ENCODE results near the gene CCDC61.

The CCDC61 gene

DNA sequence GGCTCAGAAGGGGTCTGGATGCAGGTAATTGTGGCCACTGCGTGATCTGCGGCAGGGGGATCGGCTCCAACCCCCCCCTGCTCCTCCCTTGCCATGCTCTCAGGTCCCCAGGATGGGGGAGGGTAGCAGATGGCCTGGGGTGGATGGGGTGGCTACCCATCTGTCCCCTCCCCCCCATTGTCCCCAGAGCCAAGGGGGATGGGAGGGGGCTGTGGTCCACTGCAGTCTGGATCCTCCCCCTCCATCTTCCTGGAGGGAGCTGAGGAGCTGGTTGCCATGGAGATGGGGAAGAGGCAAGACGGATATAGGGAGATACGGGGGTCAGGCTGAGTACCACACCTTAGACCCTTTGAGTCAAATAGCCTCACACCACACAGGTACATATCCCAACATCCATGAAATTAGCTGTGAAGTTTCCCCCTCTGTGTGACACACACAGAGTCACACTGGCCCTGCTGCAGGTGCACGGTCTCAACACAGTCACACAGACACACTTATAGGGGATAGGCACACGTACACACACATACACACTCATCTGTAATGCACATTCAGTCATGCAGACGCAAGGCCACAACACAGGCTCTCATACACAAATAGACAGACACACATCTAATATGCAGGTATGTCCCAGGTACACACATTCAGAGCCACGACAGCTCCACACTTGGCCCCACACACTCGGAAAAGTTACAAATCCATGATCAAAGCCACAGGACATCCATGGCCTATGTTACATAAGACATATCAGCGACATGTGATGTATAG is 19.8 kb upstream of the CCDC61 start:
- no peak for DNase-seq

DNA sequence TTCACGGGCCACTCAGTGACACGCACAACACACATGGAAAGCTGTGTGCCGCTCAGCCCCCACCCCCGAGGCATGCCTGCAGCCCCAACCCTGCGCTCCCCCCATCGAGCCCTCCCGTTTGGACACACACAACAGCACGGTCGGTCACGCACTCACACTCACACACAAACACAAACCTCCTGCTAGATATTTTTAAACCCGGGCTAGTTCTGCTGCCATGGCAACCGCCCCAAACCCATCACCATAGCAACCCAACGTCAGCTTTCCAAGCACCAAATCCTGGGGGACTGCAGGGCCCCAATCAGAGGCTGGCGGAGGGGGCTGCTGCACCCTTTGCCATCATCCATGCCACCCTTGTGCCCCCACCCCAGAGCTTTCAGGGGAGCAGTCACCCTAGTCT is 19.1 kb upstream of the CCDC61 start:
- DNase-seq = peak; percentile 74

DNA sequence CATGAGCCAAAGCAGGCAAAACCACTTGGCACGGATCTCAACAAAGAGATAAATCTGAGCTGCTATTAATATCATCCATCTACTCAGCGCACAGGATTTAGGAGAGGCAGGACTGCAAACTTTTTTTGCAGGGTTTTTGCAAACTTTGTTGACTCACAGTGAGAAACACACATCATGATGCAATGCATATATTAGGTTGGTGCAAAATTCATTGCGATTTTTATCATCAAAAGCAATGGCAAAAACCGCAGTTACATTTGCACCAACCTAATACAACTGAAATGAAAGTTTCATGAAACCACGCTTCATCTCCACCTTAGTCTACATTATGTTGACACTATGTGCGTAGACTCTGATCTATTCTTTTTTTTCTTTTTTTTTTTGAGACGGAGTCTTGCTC is 17.1 kb upstream of the CCDC61 start:
- no peak for DNase-seq

DNA sequence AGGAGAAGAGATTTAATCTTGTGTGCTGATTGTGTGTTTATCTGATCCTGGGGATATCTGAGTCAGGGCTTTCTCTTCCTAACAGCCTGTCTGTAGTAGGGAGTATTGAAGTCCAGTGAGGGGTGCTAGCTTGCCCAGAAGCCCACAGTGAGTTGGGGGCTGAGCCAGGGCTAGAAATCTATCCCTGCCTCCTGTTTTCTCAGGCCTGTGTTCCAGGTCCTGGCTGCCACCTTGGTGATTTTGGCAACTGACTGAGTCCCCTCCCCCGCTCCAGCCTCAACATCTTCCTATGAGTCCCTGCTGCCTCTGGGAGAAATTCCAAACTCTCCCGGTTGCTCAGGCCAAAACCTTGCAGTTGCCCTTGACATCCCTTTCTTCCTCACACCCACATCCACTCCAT is 13.9 kb upstream of the CCDC61 start:
- no peak for DNase-seq

DNA sequence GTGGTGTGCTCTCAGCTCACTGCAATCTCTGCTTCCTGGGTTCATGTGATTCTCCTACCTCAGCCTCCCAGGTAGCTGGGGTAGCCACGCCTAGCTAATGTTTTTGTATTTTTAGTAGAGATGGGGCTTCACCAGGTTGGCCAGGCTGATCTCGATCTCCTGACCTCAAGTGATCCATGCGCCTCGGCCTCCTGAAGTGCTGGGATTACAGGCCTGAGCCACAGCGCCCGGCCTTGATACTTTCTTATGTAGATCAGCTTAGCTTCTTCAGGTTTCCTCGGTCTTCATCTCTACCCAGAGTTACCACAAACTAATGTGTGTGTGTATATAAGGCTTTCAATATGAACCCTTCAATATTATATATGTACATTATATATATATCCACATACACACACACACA is 9.9 kb upstream of the CCDC61 start:
- no peak for DNase-seq

DNA sequence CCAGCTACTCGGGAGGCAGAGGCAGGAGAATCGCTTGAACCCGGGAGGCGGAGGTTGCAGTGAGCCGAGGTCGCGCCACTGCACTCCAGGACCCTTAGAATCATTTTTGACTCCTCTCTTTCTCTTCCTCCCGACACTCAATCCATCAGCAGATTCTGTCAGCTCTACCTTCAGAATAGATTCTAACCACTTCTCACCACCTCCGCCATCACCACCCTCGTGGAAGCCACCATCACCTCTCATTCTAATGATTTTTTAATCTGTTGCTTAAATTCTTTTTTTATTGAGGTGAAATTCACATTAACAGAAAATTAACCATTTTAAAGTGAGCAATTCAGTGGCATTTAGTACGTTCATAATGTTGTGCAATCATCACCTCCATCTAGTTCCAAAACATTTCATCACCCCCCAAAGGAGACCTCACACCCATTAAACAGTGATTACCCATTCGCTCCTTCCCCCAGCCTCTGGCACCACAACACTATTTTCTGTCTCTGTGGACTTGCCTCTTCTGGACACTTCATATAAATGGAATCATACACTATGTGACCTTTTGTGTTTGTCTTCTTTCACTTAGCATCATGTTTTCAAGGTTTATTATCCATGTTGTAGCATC is 5.0 kb upstream of the CCDC61 start:
- no peak for DNase-seq

DNA sequence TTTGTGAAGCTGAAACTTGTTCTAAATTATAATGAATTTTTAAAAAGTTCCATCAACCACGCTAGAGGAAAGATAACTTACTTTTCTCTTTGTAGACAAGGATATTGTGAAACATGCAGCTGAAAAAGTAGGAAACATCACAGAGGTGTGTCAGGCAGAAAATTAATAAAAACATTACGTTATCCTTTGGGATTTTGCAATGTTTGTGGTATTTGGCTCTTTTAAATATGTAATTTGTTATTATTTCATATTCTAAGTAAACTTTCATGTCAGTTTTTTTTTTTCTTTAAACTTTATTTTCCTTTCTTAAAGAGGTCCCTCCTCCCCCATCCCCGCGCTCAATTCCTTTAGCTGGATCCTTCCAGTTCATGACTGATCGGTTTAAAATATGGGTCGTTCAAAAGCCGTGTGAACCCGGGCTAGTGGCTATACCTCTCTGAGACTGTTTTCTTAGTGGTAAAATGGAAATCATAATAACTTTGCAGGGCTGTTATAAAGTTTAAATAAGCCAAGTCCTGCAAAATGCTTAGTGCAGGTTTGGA is 740 bp upstream of the CCDC61 start:
- DNase-seq = no peak

DNA sequence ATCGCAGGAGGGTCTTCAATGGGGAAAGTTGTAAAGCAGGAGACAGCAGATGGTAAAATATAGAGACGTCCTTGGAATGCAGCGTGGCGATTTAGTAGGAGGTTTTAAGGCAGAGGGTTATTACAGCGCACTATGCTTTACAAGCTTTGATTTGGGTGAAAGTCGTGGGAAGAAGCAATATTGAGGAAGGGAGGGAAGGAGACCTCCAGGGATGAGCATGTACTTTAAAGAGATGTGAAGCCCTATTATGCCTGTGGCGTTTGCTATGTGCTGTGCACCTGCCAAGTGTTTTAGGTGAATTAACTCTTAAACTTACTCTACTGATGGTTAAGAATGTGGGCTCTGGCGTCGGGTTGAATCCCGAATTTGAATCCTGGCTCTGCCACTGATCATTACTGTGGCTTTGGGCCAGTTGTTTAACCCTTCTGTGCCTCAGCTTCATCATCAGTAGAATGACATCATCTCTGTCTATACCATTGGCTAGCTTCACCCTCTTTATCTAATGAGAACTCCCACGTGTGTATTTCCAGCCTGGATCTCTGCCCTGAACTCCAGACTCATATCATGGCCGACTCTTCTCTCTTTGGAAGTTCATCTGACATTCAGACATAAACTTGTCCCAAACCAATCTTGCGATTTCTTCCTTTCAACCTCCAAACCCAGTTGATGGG is 583 bp downstream of the CCDC61 start:
- DNase-seq = no peak

DNA sequence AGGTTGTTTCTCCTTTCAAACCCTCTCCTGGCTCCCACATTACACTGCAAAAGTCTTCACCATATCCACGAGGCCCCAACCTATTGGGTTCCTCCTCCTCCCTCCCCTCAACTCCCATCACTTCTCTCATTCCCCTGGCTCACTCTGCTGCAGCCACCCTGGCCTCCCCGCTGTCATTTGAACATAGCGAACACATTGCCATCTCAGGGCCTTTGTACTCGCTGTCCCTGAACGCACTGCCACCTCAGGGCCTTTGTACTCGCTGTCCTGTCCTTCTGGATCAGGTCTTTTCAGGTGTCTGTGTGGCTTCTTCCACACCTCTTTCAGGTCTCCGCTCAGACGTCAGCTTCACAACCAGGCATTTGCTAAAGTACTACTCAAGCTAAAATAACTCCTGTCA is 1.7 kb downstream of the CCDC61 start:
- DNase-seq = no peak

DNA sequence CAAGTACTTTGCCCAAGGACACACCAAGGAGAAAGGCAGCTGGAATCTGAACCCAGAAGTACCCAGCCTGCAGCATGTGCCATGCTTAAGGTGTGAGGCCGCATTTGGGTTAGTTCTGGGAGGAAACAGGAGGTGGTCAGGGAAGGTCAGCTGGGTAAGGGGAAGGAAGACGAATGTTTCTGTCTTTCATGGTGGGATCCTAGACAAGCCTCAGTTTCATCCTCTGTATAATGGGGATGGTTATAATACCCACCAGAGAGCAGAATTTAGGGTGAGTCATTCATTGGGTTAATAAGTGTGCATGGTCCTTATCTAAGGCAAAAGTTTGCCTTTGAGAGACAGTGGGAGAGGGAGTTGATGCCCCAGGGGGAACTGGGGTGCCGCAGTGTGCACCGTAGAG is 3.6 kb downstream of the CCDC61 start:
- DNase-seq = no peak

DNA sequence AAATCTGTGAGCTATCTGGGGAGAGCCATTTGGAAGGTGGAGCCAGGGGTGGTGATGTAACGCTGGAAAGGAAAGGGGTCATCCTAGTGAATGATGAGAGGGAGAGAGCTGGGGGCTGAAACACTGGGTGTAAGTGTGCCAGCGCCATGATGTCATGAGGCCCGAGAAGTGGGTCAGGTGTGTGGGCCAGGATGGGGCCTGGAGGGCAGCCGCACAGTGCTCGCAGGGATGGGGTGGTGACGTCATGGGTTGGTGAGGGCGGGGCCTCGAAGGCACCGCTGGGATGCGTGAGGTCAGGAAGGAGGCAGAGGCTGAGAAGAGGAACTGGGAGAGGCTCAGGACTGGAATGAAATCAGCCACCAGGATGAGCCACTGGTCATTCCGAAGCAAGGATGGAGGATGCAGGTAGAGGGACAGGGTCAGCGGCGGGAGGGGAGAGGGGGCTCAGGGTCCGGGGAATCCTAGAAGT is 4.4 kb downstream of the CCDC61 start:
- no peak for DNase-seq

DNA sequence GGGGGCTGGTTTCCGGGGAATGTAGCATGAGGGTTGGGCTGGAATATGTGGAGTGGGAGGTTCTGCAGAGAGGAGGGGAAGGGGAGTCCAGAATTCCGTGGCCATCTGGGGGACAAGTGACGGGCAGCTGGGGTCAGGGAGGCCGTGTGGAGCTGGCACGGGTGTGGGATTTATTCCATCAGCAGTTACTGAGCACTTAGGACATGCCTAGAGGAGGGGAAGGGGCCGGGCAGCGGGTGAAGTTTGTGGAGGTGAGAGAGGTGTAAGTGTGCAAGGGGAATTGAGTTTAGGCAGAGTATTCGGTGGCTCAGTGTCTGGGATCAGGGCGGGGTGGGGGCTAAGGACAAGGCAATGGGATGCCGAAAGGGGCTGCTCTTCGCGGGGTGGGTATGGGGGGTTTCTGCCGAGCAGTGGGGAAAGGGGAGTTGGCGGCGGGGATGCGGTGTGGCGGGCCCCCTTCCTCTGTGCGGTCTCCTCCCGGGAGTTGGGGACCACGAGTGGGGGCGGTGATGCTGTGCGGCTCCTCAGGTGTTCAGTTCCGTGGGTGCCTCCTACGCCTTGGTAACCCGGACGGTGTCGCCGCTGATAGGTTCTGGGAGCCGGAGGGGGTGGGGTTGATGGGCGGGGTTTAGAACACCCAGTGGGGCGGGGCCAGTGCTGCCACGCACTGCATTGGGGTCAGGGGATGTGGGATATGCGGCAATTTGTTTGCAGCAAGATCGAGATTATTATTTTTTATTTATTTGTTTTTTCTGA is 5.4 kb downstream of the CCDC61 start:
- DNase-seq = peak; percentile 70

DNA sequence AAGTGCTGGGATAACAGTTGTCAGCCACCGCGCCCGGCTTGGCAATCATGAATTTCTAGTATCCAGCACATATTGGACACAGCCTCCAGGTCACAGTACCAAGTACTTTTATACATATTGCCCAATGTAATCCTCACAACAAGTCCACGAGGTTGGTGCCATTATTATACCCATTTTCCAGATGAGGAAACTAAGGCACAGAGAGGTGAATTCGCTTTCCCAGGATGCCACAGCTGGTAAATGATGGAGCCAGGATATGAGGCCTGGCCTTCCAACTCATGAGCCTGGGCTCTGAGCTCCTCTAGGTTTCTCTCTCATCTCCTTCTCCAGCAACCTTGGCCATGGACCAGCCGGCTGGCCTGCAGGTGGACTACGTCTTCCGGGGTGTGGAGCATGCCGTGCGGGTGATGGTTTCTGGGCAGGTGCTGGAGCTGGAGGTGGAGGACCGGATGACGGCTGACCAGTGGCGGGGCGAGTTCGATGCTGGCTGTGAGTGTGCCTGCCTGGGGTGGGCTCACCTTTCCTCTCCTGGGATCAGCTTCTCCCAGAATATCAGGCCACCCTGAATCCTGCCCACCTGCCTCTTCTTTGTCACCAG is 7.5 kb downstream of the CCDC61 start:
- DNase-seq = no peak

DNA sequence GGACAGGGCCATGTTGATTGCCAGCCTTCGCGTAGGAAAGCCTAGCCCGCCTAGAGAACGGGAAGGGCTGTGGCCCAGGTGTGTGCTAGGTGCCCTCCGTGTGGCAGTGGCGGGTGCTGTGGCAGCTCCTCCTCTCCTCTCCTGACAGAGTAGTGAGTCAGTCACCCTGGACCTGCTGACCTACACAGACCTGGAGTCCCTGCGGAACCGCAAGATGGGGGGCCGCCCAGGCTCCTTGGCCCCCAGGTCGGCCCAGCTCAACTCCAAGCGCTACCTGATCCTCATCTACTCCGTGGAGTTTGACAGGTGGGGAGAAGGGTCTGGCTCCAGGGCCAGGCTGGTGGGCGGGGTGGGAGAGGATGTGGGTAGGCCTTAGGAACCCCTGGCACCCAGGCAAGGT is 11.1 kb downstream of the CCDC61 start:
- no peak for DNase-seq

DNA sequence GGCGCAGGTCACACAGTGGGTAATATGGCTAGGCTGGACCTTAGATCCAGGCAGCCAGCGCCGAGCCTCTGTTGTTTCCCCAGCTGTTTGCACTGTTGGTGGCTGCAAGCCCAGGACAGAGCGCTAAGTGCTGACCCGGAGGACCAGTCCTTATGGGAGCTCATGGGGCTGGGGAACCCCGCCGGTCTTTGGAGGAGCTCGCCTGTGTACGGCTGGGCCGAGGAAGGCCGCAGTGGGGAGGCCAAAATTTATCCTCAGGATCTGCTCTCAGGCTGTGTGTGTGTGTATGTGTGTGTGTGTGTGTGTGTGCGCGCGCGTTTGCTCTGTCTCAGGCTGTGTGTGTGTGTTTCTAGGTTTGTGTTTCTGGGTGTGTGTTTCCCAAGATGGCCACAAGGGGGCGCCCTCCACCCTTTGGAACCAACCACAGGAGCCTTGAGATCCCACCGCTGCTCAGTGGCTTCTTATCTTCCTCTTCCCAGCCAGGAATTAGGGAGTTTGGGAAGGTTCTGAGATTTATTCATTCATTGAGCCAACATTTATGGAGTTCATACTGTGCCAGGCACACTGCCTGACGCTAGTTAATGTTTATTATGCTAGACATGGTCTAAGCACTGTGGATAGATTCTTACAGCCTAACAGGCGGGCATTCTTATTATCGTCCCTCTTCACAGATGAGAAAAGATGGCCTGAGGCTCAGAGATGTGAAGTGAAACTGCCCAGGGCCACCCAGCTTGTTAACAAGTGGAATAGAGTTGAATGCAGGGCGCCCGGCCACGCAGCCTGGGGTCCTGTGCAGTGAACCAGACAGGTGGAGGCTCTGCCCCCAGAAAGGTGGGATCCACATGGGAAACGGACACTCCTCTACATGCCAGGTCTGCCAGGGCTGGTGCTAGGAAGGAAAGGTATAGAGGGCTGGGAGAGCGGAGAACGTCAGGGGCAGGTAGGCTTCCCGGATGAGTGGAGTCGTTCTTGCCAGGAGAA is 14.6 kb downstream of the CCDC61 start:
- no peak for DNase-seq

DNA sequence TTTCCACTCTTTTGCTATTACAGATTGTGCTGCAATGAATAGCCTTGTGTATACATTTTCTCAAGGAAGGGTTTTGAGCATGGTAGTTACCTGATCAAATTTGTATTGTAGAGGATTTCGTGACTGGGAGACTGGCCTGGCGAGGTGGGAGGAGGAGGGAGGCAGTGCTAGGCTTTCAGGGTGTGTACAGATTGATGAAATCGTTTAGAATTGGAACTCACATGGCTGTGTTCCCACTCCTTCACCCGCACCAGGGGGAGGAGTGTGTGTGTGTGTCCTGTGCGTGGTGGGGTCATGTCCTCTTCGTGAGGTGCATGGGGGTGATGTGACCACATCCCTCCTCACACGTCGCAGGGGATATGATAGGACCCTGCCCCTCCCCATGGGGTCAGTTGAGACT is 19.3 kb downstream of the CCDC61 start:
- DNase-seq = no peak

DNA sequence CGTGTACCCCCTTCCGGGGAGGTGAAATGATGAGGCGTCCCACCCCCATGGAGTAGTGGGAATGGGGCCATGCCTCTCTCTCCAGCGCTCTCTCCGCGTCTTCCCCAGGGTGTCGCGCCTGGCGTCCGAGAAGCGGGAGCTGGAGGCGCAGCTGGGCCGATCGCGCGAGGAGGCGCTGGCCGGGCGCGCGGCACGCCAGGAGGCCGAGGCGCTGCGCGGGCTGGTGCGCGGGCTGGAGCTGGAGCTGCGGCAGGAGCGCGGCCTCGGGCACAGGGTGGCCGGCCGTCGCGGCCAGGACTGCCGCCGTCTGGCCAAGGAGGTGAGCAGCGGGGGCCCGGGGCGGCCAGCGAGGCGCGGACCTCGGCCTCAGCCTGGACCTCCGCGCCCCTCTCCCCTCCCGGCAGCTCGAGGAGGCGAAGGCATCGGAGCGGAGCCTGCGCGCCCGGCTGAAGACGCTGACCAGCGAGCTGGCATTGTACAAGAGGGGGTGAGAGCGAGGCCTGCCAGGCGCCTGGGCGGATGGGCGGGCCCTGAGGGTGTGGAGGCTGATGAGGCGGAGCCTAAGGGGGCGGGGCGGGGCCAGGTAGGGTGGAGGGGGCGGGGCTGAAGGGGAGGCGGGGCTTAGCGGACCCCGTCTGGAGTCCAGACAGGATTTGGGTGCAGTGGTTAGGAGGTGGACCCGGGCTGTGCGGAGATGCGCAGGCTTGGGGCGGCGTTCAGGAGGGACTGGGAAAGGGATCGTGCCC is 19.8 kb downstream of the CCDC61 start:
- peak; percentile 76 for DNase-seq

DNA sequence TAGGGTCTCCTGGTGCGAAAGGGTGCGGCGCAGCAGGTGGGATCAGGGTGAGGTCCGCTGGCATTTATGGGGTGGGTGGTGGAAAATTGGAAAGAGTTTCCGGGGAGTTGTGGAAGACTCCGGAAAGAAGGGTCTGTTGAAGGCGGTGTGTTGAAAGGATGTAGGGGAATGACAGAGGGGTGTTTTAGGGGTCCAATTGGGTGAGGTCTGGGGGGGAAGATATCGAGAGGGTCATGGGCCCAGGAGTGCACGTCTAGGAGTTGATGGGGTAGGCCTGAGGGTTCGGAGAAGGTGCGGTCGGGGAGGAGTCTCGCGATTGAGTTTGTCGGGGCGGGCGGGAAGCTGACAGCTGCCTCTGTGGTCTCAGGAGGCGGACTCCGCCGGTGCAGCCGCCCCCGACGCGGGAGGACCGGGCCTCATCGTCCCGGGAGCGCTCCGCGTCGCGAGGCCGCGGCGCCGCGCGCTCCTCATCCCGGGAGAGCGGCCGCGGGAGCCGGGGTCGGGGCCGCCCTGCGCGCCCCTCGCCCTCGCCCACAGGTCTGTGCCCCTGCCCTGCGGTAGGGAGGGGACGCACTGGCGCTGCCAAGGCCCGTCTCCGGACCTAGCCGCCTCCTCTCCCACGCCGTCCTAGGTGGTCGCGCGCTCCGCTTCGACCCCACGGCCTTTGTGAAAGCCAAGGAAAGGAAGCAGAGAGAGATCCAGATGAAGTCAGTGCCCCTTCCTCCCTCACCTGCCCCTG is 20.6 kb downstream of the CCDC61 start:
- no peak for DNase-seq

DNA sequence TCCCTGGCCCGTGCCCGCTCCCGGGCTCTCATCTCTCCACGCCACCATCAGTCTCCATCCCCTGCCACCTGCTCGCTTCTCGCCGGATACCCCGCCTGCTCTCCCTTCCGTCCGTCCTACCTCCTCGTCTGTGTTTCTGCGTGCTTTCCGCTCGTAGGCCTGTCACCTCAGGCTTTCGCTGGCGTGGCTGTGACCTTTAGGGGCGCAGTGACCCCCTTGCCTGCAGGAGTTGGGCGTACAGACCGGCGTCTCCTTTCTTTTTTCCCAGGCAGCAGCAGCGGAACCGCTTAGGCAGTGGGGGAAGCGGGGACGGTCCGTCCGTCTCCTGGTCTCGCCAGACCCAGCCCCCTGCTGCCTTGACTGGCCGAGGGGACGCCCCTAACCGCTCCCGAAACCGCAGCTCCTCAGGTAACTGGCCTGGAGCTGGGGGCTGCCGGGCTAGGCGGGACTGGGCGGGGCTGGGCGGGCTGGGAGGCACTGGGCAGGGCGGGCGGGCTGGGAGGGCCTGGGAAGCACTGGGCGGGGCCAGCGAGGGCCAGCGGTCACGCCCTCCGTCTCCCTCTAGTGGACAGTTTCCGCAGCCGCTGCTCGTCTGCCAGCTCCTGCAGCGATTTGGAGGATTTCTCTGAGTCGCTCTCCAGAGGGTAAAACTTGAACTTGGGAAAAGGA is 21.3 kb downstream of the CCDC61 start:
- DNase-seq = peak; percentile 78

DNA sequence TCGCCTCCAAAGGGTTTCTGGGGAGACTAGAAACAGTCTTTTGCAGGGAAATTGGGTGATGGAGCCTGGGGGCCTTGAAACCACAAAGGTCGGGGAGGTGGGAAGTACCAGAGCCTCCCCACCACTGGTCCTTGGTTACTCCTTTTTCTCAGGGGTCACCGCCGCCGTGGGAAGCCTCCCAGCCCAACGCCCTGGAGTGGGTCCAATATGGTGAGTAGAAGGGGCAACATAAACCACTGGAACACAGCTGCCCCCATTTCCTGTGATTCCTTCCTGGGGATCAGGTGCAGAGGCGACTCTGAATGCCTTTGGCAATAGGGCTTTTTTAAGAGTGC is 21.8 kb downstream of the CCDC61 start:
- no peak for DNase-seq
